ENCODE measurements around the gene CALHM3.

CALHM3 gene

DNA sequence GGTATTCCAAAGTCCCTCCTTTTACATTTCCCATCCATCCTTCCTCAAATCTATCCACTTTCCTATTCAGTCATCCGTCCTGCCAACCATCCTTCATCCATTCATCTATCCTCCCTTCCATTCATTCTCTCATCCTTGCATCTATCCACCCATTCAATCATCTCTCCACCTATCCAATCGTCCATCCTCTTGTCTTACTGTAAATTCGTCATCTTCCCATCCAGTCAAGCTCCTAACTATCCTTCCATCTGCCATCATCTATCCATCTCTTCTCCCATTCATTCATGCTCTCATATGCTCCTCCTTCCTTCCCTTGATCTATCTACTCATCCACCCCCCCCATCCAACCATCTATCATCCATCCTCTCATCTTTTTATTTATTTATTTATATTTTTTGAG, 5.0 kb downstream of the CALHM3 start:
- no peak for DNase-seq (ENCODE audit: low read depth)

DNA sequence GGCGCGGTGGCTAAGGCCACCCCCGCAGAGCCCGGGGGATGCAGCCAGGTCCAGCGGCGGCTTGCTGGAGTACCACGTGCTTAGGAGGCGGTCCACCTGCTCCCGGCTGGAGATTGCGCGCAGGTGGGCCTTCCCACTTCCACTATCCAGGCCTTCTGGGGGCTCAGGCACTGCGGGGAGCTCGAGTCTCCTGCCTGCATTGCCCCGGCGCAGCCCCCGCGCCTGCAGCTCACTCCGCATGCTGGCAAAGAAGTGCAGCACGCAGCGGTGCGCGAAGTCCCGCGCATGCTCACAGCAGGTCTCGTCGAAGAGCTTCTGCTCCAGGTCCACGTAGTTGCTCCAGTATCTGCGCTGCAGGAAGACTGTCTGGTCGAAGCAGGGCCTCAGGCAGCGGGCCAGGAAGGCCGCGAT, 5.8 kb downstream of the CALHM3 start:
- no peak for DNase-seq (ENCODE audit: low read depth)

DNA sequence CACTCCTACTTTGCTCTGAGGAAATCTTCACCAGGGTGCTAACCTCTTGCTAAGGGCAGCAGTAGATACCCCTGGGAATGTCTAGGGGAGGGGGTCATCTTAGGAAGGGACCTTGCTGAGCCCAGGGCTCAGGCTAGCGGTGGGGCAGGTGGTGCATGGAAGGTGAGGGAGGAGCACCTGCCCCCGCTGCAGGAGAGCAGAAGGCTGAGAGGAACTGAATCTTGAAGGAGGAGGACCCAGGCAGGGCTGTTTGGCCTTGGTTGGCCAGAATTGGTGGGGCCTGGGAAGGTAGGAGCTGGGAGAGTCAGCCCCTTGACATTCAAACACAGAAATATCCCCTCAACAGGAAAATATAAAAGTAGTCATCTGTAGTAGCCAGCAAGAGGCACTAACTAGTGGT, 7.0 kb downstream of the CALHM3 start:
- no peak for DNase-seq (ENCODE audit: low read depth)

DNA sequence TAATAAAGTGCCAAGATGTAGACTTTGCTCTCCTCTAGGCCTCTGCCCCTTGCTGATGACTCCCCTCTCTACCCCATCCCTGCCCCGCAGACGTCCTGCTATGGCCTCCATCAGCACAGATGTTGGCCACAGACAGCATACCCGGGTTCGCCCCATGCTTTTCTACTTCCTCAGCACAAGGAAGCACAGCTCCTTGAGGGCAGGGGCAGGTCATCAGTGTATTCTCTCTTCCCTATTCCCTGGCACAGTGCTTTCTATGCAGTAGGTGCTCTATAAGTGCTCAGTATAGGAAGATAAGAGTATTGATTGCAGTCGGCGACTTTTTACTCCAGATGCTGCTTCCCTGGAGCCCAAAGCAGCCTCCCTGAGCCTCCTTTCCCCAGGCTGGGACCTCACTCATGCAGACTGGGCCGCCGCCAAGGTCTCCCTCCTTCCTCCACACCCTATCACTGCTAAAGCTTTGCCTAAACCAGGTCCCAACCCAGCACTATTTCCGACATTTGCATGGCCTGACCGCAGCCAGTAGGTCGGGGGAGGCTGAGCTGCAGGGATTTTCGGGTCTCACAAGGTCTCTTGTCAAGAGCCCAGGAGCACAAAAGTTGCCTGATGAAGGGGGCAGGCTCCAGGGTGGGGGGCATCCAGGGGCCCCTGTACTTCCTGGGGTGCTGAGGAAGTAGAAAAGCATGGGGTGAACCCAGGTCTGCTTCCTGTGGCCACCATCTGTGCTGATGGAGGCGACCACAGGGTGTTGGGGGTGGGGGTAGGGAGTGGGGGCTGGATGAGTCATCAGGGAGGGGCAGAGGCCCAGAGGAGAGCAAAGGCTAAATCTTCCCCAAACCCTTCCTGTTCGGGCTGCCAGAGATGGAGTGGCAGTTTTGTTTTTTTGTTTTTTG, 8.0 kb downstream of the CALHM3 start:
- no peak for DNase-seq (ENCODE audit: low read depth)

DNA sequence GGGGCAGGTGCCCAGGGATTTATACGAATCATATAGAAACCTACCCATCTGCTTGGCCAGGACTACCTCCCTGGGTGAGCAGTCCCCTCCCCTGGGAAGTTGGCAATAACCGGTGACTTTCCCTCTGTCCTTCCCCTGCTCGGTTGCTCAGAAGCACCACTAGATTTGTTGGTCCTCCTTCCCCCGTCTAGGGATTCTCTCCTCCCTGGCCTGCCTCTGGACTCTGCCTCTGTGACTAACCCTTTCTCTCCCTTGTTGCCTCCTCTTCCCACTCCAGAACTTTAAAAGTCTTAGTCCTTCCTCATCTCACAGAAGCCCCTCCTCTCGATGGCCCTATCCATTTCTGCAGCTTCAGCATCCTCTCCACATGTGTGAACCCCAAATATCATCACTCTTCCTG, 9.8 kb downstream of the CALHM3 start:
- no peak for DNase-seq (ENCODE audit: low read depth)

DNA sequence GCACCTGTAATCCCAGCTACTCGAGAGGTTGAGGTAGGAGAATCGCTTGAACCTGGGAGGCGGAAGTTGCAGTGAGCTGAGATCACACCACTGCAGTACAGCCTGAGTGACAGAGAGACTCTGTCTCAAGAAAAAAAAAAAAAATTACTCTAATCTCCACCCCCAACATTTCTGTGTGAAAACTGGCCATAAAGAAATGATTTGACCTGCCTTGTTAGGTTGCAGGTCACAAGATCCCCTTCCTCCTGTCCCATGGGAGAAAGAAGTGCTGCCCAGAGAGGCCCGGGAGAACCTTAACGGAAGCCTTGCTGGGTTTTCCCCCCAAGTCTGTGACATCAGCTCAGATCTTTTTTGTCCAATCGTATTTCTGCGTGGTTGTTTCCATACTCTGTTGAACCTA, 11.6 kb downstream of the CALHM3 start:
- DNase-seq (ENCODE audit: low read depth): no peak

DNA sequence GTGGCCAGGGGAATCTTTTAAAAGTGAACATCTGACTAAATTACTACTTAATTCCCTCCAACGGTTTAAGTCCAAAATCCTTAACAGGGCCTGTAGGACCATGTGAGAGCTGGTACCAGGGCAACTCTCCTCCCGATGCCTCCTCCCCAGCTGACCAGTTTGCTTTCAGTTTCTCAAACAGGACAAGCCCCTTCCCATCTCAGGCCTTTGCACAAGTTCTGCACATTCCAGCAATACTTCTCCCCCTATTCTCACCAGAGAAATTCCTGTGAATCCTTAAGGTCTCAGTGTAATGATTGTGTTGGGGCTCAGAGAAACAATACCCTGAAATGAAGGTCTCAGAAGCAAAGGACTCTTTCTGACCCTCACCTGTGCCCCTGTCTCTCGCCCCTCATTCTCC, 12.3 kb downstream of the CALHM3 start:
- no peak for DNase-seq (ENCODE audit: low read depth)

DNA sequence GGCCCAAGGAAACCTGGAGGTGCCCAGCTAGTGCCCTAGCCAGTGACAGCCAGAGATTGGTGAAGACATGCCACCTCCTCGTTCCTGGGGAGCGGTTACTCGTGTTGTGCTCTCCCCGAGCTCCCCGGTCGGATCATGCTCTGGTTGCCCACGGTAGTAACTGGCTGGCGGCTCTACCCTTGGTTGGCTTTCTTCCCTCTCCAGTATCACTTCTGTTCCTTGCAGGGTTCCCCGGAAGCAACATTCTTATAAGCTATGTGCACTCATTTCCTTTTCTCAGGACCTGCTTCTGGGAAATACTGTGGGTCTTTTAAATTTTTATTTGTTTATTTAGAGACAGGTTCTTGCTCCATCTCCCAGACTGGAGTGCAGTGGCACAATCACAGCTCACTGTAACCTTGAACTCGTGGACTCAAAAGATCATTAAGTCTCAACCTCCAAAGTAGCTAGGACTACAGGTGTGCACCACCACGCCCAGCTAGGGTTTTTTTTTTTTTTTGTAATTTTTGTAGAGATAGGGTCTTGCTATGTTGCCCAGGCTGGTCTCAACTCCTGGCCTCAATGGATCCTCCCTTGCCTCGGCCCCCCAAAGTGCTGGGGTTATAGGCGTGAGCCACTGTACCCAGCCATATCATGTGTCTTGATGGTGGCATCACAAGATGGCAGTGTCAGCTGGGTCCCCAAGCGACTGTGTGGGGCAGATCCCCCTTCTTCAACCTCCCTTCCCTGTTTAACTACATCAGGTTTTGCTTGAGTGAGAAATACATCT, 13.4 kb downstream of the CALHM3 start:
- DNase-seq (ENCODE audit: low read depth): no peak

DNA sequence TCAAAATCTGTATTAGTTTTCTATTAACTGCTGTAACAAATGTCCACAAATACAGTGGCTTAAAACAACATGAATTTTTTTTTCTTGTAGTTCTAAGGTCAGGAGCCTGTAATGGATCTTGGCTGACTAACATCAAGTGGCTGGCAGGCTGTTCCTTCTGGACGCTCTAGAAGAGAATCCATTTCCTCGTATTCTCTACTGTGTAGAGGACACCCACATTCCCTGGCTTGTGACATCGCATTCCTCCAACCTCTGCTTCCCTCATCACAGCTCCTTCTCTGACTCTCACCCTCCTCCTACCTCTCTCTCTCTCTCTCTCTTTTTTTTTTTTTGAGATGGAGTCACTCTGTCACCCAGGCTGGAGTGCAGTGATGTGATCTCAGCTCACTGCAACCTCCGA, 15.5 kb downstream of the CALHM3 start:
- no peak for DNase-seq (ENCODE audit: low read depth)

DNA sequence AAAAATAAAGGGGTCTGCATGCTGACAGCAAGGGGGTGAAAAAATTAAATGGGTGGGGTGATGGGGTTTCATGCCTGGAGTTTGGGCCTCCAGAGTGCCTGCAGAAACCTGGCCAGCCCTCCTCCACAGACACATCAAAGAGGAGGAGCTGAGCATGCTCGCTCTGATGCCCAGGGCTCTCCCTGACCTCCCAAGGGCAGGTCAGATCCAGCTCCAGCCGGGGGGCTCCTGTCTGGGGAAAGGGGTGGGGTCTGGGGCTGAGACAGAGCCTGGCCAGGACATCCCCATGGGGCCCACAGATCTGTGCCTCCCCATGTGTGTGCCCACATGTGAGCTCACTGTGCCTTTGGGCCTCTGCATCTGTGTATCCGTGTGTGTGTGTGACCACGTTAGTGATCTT, 19.4 kb downstream of the CALHM3 start:
- no peak for DNase-seq (ENCODE audit: low read depth)

DNA sequence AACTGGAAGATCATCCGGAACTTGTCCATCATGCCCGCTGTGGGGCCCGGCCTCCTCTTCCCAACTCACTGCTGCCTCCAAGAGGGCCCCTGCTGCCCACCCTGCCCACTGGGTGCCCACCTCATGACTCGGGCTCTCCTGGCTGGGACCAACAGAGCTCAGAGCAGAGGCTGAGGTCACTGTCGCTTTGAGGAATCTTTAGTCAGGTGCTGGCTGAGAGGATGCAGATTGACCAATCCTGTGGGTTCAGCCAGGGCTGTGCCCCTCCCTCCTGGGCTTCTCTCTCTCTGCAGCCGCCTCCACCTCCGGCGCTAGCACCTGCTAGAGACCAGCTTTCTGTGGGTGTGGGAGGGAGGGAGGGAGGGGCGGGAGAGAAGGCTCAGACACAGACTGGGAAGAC, 20.3 kb downstream of the CALHM3 start, which contains the start of gene CALHM1:
Gene CALHM1 (minus strand): TSS at position 181 of the 400 bp plus-strand sequence. CDS start 149 bp downstream, at position 32.
- DNase-seq (ENCODE audit: low read depth): no peak

DNA sequence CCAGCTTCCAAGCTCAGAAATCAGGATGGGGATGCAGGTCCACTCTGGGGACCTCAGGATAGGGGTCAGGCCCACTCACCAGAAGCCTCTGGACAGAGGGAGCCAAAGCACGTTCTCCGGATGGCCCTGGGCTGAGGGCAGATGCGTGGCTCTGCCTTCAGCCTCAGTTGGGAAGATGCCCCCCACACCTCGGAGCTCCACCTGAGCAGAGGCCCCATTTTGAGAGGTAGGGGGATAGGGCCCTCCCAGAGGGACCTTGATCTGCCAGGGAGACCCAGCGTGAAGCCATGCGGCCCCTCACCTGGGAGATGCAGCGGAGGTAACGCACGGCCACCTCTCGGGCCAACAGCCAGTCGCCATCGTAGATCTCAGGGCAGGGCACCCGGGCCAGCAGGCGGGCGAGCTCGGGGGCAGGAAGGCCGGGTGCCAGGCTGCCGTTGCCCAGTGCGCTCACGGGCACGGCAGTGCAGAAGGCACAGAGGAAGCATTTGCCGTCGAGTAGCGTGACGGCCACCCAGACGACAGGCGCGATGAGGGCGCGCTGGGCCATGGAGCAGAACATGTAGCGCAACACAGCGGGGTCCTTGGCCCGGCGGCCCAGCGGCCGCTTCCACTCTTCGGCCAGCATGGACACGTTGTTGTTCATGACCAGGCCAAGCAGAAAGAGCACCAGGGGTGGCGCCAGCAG, 21.0 kb downstream of the CALHM3 start:
- DNase-seq (ENCODE audit: low read depth): no peak

DNA sequence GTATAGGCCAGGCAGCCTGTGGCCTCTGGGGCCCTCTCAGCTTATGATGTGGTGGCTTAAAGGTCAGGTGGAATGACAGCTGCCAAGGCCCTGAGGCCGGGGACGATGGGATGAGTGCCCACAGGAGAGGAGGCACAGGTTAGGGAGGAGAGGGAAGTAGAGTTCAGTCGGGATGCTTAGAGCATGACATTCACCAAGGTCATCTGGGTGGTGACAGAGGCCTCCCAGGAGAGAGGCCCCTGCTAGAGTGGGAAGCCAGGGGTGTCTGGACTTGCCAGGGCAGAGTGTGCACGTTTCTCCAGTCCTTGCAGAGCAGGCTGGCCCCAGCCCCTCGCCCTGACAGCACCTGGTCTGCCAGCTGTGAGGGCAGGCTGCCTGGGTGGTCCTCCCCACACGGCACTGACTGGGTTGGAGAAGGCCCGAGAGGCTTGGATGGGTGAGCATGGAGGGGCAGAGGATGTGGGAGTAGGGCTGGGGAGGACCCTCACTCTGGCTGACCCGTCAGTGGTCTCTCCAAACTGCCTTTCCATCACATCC, 21.8 kb downstream of the CALHM3 start:
- no peak for DNase-seq (ENCODE audit: low read depth)

DNA sequence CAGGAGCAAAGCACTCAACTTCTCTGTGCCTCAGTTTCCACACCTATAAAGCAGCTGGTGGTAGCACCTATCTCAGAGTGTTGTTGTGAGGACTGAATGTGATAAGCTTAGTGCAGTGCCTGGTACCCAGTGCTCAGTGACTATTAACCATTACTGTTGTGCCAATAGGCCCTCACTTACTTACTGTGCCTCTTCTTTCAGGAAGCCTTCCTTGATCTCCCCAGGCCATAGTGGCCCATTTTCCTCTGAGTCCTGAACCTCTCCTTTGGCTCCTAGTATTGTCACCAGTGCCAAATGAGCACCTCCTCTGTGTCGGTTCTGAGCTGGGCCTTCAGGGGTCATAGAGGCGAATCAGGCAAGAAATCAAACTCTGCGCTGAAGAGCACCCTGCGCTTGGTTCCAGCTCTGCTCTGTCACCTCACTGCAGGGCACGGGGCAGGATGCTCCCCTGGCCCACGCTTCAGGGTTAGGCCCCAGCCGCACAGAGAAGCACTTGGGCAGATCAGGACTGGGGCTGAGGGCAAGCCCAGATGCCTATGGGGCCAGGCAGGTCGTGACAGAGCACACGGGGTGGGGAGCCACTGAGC, 22.9 kb downstream of the CALHM3 start:
- no peak for DNase-seq (ENCODE audit: low read depth)

DNA sequence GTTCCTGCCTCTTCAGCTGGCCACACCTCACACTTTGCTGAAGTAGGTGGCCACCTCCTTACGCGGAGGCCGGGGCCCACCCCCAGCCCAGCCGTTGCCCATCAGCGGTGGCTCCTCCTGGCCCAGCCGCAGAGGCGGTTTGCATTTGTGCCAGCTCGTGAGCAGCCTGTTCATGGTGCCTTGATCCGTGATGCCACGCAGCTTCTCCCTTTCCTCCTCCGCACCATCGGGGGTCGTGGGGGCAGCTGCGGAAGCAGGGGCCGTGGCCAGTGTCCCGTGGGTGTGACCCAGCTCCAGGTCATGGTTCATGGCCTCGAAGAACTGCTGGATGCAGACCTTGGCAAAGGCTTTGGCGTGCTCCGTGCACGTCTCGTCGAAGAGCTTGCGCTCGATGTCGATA, 23.8 kb downstream of the CALHM3 start:
- no peak for DNase-seq (ENCODE audit: low read depth)

DNA sequence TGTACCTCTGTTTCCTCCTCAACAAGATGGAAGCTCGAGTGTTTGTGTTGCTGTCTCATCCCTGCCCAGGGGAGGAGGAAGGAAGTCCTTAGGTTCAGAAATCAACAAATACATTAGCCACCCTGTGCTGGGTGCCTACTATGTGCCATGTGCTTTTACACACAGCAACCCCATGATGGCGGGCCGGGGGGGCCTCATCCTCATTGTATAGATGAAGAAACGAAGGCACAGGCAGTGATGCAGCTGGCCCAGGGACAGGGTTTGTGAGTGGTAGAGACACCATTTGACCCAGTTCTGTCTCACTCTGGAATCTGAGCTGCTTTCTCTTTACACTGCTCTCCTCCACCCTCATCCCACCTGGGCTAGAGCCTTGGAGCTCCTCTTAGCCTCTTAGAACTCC, 25.0 kb downstream of the CALHM3 start:
- no peak for DNase-seq (ENCODE audit: low read depth)

DNA sequence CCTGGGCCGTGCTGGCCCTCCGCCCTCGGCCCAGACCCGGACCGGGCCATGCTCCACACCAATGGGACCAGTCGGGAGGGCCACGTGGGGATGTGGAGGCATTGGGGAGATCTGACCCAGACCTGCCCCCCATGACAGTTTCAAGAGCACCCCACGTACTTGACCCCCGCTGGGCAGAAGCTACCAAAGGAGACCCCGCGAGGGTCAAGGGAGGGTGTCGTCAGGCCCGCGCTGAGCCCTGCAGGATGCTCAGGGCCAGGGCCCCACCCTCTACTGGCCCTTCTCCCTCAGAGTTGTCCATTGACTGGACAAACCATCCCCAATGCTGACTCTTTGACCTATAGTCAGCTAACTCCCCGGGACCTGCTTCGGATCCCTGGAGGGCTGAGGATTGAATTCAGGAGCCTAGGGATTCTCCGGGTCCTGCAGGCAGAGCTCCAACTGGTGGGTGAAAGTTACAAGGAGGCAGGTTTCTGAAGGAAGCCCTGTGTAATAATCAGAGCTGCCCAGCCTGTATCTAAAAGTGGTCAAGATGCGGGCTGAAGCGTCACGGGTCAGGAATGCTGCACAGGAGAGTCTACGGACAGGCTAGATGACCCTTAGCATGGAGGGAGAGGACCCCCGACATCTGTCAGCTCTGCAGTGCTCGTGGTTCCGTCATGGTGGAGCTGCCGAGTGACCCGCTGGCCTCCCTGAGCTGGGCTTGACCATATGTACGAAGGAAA, 26.4 kb downstream of the CALHM3 start:
- DNase-seq (ENCODE audit: low read depth): no peak

DNA sequence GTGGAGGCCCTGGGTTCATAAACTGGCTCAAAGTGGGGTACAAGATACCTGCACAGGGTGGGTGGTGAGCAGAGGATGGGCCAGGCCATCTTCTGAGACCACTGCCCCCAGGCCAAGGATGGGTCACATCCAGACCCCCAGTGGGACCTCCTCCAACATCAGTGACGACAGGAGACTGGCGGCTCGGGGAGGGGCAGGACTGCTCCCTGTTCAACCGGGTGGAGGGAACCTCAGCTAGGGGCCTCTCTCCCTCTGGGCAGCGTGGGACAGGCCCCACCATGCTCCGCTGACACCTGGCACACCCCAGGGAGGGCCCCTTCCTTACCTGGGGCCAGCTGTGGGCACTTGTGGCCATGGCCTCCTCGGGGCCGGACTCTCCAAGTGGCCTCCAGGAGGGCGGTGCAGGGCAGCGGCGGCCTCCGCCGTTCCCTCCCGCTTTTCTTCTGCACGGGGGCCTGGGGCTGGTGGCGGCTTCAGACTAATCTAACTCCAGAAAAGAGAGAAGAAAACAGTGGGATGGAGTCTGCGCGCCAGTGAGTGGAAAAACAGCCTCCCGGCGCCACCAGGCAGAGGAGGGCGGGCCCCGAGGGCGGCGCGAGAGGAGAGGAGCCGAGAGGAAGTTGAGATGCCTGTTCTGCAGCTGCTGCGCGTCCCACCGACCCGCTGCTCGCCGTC, 27.1 kb downstream of the CALHM3 start, which contains the start of gene CALHM2:
Gene CALHM2 (minus strand): TSS at position 540 of the 675 bp plus-strand sequence. CDS start 2,429 bp downstream, outside the sequence.
- DNase-seq (ENCODE audit: low read depth): no peak

DNA sequence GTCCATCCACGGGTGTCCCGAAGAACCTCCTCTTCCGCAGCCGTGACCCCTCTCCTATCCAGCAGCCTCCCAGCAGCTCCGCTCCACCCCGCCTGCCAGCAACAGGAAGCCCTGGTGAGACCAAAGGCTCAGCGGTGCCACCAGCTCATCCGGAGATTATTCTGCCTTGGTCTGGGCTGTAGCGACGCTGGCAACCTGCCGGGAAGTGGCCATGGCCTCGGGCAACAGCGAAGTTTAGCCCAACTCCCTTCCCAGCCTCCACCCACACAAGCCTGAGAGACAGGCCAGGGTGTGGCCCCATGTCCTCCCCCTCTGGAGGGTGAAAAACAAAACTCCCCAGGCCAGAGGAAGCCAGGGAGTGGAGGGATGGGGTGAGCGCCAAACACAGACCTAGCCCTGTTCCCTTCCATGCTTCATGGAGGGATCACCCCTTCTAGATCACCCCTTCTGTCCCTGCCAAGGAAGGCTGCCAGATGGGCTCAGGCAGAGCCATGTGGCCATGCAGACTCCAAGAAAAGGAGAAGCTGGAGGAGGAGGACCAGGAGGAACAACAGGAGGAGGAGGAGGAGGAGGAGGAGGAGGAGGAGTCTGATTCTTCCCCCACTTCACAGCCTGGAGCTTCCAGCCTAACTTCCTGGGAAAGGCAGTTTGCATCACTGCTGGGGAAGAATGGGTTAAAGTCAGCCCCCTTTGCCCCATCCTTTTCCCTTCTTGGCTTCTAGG, 27.8 kb downstream of the CALHM3 start:
- DNase-seq (ENCODE audit: low read depth): peak; percentile 41

DNA sequence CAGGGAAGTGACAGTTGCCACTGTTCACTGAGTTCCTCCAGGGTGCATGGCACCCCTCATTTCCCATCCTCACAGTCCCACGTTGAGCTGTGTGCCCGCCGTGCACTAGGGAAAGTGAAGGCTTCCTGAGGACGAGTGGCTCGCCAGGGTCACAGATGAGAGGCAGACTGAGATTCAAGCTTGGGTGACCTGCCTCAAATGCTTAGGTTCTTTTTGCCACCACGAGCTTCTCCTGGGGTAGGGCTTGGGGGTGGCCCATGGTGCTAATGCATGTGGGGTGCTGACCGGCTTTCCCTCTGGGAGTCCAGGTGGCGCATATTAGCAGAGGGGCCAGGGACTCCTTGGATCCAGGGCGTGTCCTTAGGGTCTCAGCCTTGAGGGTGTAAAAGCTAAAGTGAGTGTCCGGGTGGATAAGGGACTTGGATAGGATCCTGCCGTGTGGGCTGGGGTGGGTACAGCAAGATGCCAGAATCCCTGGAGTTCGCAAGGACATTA, 28.8 kb downstream of the CALHM3 start:
- DNase-seq (ENCODE audit: low read depth): no peak

Data from fibroblast of the conjunctiva (primary cell).